Gastroesophageal sphincter (tissue), 4 donors: ENCODE data around the gene C11orf86. TPM values are rescaled to one million over a fixed set of nuclear protein-coding genes. Genes with fewer than 3 reads are reported as not detected.

Source experiments
- ATAC-seq: fragments of 150-250 bp; one replicate; pipeline ENCODE4 v1.9.1; 2016; ENCODE audit warnings: mild to moderate bottlenecking, moderate library complexity
- H3K27ac ChIP-seq, 4 donors: fragments of 200-600 bp; sonication (generic) in 3 of 4; 1 replicate in 3 of 4; 2 replicates in 1 of 4; pipeline ENCODE4 v1.5.1; 2016 to 2019
- H3K27me3 ChIP-seq: fragments of 200-600 bp; sonication (generic); one replicate; pipeline ENCODE4 v1.5.1; 2019
- H3K36me3 ChIP-seq, 2 donors: fragments of 200-600 bp; sonication (generic); one replicate each; pipeline ENCODE4 v1.5.1; 2019; ENCODE audit warnings: control low read depth in 1 of 2
- H3K4me1 ChIP-seq, 3 donors: fragments of 200-600 bp; sonication (generic); 1 replicate in 2 of 3; 2 replicates in 1 of 3; pipeline ENCODE4 v1.5.1; 2016 to 2019; ENCODE audit warnings: control low read depth in 2 of 3
- H3K4me3 ChIP-seq, 2 donors: fragments of 200-600 bp; sonication (generic); one replicate each; pipeline ENCODE4 v1.5.1; 2019; ENCODE audit warnings: mild to moderate bottlenecking in 1 of 2, moderate library complexity in 1 of 2
- H3K9me3 ChIP-seq, 3 donors: fragments of 200-600 bp; sonication (generic); one replicate each; pipeline ENCODE4 v1.5.1; 2017 to 2019; ENCODE audit warnings: control low read depth in 2 of 3
- CTCF ChIP-seq, 4 experiments: fragments of 200-600 bp in 2 of 4; fragments of 450-650 bp in 2 of 4; sonication (generic) in 1 of 4; IDR thresholded peaks; one replicate each; pipeline ENCODE4 v1.5.1; 2017 to 2019; ENCODE audit warnings: antibody characterized with exemption in 4 of 4, mild to moderate bottlenecking in 2 of 4, moderate library complexity in 2 of 4
- EP300 ChIP-seq: sonication (generic); formaldehyde crosslinking; IDR thresholded peaks from one replicate; pipeline ENCODE4 v1.6.1; 2017; ENCODE audit warnings: antibody characterized with exemption, mild to moderate bottlenecking
- POLR2A ChIP-seq, 2 donors: fragments of 450-650 bp; IDR thresholded peaks; one replicate each; pipeline ENCODE4 v1.6.1; 2017; ENCODE audit warnings: antibody characterized with exemption in 2 of 2, mild to moderate bottlenecking in 2 of 2, moderate library complexity in 1 of 2
- POLR2AphosphoS5 ChIP-seq: sonication (generic); formaldehyde crosslinking; IDR thresholded peaks from one replicate; pipeline ENCODE4 v1.6.1; 2017; ENCODE audit warnings: antibody characterized with exemption
- WGBS, 2 donors: methylation state at CpG; one replicate each; pipeline ENCODE4 v1.1.5; 2018; ENCODE audit warnings: low coverage in 1 of 2; 5-methylcytosine and 5-hydroxymethylcytosine counted together
- total RNA-seq, 4 donors: library from RNA; depleted of rRNA; stranded (reverse); fragments of >200 nt; gene quantifications; one replicate each; pipeline ENCODE4 v1.1.0, GENCODE V29; 2016

Gene C11orf86
- total RNA-seq, 4 donors from 2014 or later, result not detected

- TF ChIP-seq EP300 (no peak), POLR2A (IDR thresholded peaks at IDR 0.05) (no peak), POLR2AphosphoS5 (no peak), CTCF (IDR thresholded peaks at IDR 0.05) (no peak)
- 91 to 100% methylated on average over 1 to 2 of the region's 2 CpGs for WGBS, 2 donors
- Histone ChIP-seq H3K9me3 (peaks cover 0 to 13% (median 0%) of the 10 kb centered on the region in 3 donors), H3K4me3 (no peak overlapping the region), H3K4me1 (peaks cover 0 to 11% (median 0%) of the 10 kb centered on the region in 3 donors), H3K27ac (no peak overlapping the region), H3K36me3 (no peaks in the 10 kb centered on the region), H3K27me3 (peaks cover 16% of the 10 kb centered on the region)
- ATAC-seq, result no peak
Observed at GRCh38 chr11:66979336-66979980, 4.4 kb downstream of the C11orf86 start.

DNA sequence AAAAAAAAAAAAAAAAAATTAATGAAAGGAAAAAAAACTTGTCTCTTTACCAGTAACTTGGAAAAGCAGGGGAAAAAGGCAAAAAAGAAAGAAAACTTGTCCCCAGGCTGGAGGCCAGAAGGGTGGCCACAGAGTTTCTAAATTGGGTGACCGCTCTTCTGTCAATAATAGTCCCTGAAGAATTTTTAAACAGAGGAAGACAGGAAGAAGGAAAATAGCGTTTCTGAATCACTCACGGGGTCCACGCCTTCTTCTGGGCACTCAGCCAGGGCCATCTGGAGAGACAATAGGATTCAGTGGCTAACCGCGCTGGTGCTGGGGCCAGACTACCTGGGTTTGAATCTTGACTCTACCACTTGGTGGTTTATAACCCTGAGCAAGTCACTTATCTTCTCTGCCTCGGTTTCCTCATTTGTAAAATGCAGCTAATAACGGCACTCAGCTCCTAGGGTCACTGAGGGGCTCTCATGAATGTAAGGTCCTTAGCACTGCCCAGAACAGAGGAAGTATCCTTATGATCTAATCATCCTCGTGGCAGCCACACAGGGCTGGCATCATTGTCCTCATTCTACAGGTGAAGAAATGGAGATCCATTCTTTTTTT, 7.0 kb downstream of the C11orf86 start:
- Histone ChIP-seq H3K27me3 (no peaks in the 10 kb centered on the region), H3K4me1 (peaks cover 0 to 22% (median 0%) of the 10 kb centered on the region in 3 donors), H3K27ac (no peak overlapping the region), H3K4me3 (no peak overlapping the region), H3K9me3 (peaks cover 0 to 13% (median 0%) of the 10 kb centered on the region in 3 donors), H3K36me3 (no peaks in the 10 kb centered on the region)
- ATAC-seq, result no peak
- 11 to 16% methylated on average over 6 to 9 of the region's 9 CpGs for WGBS, 2 donors
- TF ChIP-seq POLR2A (IDR thresholded peaks at IDR 0.05), result no peak
- TF ChIP-seq CTCF (IDR thresholded peaks at IDR 0.05), result no peak
- TF ChIP-seq EP300, result no peak
- no peak for TF ChIP-seq POLR2AphosphoS5

DNA sequence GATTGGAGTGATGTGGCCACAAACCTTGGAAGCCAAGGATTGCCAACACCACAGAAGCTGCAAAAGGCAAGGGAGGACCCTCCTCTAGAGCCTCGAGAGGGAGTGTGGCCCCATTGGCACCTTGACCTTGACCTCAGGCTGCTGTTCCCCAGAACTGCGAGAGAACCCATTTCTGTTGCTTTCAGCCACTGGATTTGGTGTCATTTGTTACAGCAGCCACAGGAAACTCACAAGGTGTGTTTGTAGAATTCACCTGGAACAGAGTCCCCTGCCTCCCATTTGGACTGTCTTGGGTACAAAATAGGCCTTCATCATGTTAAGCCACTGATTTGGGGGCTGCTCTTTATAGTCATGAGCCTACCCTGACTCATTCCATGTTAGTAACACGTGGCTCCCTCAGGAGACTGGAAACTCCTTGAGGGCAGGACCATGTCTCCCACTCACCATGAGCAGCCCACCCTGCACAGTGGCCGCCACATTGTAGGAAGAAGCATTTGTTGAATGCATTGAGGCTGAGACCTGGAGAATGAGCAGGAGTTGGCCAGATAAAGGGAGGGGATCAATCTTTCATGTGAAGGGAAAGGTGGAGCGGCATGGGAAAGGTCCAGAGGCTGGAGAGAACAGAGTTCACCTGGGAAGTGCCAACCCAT, 8.3 kb downstream of the C11orf86 start:
- TF ChIP-seq POLR2AphosphoS5 (no peak), POLR2A (IDR thresholded peaks at IDR 0.05) (no peak), CTCF (IDR thresholded peaks at IDR 0.05) (no peak), EP300 (no peak)
- ATAC-seq, result no peak
- Histone ChIP-seq H3K27ac (no peak overlapping the region), H3K27me3 (no peaks in the 10 kb centered on the region), H3K36me3 (no peaks in the 10 kb centered on the region), H3K9me3 (peaks cover 0 to 13% (median 0%) of the 10 kb centered on the region in 3 donors), H3K4me3 (no peak overlapping the region), H3K4me1 (peaks cover 0 to 22% (median 0%) of the 10 kb centered on the region in 3 donors)
- 91 to 100% methylated on average over 1 to 4 of the region's 5 CpGs for WGBS, 2 donors

- Histone ChIP-seq H3K4me1 (peaks cover 0 to 22% (median 0%) of the 10 kb centered on the region in 3 donors), H3K9me3 (no peaks in the 10 kb centered on the region), H3K27ac (no peak overlapping the region), H3K27me3 (no peaks in the 10 kb centered on the region), H3K36me3 (no peaks in the 10 kb centered on the region), H3K4me3 (no peak overlapping the region)
- TF ChIP-seq CTCF (IDR thresholded peaks at IDR 0.05) (no peak), EP300 (no peak), POLR2AphosphoS5 (no peak), POLR2A (IDR thresholded peaks at IDR 0.05) (no peak)
- ATAC-seq, result no peak
- WGBS, 2 donors, result 82% methylated on average over 2 of the region's 8 CpGs; no CpG with 5 or more reads in 1 of the 2 donors
Observed at GRCh38 chr11:66985508-66986177, 10.5 kb downstream of the C11orf86 start.
